ENCODE measurements around the gene CD163.
"Not testable (repeated sequence)": the region's sequence is repeated elsewhere in the genome, so short reads cannot be mapped to it uniquely, and the experiment has no call there.

The CD163 gene

DNA sequence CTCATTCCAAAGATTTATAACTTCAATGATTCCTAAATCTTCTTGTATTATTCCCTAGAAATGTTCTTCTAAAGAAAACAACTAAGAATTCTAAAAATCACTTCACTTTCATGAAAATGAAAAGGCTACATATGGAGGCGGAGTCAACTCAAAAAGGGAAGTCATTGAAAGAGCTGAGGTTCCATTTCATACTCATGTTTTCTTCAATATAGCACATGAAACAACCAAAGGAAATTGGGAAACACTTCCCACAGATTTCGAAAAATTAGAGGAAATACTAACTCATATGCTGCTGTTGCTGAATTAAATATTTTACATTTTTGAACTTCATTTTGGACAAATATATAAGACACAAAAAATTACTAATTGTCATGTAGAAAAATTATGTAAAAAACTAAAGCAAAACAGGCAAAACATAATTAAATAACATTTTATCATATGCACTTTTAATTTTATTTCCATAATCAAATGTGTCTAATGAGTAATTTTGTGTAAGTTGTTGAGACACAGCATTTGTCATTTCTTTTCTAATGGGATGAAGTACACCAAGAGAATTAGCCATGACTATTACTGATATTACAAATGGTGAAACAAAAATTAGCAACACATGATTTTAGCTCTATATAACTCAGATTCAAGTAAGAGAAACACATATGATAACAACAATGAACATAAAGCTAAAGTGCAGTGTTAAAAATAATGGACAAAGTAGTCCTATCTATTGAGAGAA lies at the start of gene CD163:
Gene CD163, minus strand, starts transcription at position 92 of the 730 bp plus-strand sequence. Its CDS starts 87 bp downstream, at position 5.
- Histone ChIP-seq H2AFZ (ENCODE audit: low read depth, low read length) (no peak within 1 kb of the TSS), H3K9me3 (ENCODE audit: low read length) (no peaks in the 10 kb centered on the region), H3K27me3 (ENCODE audit: insufficient read depth, low read length) (peaks cover 4% of the 10 kb centered on the region), H3K36me3 (ENCODE audit: insufficient read depth, low read length) (no peaks in the 10 kb centered on the region), H3K4me3 (ENCODE audit: low read length) (no peak within 1 kb of the TSS), H3K4me1 (ENCODE audit: insufficient read depth, low read length) (no peaks in the 10 kb centered on the region)

DNA sequence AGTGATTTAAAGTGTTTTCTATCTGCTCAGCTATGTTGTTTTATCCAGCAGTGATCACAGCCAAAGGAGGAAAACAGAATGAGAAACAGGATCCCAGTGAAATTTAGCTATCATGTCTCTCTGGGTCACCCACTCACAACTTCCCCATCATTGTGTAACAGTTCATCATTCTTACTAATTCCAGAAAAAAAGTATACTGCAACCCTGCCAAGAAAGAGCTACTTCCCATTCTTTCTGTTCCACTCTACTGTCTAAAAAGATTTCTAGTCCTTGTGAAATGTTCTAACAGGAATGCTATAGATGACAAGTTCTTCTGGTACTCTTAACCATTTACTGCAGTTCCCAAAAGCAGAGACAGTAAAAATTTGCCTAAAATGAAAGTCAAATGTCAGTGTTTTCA lies 39.2 kb upstream of the CD163 start:
- Histone ChIP-seq H3K27me3 (ENCODE audit: insufficient read depth, low read length) (no peaks in the 10 kb centered on the region), H3K36me3 (ENCODE audit: insufficient read depth, low read length) (no peaks in the 10 kb centered on the region), H3K4me3 (ENCODE audit: low read length) (no peak overlapping the region), H3K4me1 (ENCODE audit: insufficient read depth, low read length) (no peaks in the 10 kb centered on the region), H2AFZ (ENCODE audit: low read depth, low read length) (no peak overlapping the region), H3K9me3 (ENCODE audit: low read length) (no peaks in the 10 kb centered on the region)

DNA sequence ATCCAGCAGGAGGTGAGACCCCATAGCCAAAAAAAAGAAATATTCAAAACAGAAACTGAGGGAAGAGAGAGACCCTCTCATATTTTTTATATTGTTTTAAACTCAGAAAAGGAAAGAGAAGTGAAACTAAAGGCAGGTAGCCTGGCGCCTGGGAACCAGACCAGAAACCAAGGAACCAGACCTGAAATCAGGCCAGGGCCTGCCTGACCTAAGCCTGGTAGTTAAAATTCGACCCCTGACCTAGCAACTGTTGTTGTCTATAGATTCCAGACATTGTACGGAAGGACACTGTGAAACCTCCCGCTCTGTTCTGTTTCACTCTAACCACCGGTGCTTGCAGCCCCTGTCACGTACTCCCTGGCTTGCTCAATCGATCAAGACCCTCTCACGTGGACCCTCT lies 38.5 kb upstream of the CD163 start:
- Histone ChIP-seq H3K9me3 (ENCODE audit: low read length) (no peaks in the 10 kb centered on the region), H3K4me1 (ENCODE audit: insufficient read depth, low read length) (no peaks in the 10 kb centered on the region), H3K4me3 (ENCODE audit: low read length) (no peak overlapping the region), H3K27me3 (ENCODE audit: insufficient read depth, low read length) (no peaks in the 10 kb centered on the region), H2AFZ (ENCODE audit: low read depth, low read length) (no peak overlapping the region), H3K36me3 (ENCODE audit: insufficient read depth, low read length) (no peaks in the 10 kb centered on the region)

DNA sequence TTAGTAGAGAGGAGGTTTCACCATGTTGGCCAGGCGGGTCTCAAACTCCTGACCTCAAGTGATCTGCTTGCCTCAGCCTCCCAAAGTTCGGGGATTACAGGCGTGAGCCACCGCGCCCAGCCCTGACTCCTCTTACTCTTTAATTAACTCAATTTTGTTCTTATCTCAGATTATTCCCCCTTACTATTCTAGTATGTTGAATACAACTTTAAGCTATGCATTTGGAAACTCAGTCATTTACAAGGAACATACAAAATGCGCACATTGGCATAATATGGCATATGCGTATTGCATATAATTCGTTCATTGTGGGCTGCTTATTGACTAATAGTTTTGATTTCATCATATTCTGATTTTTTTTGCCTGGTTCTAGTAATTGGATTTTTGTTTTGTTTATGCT lies 10.8 kb upstream of the CD163 start:
- Histone ChIP-seq H2AFZ (ENCODE audit: low read depth, low read length) (no peak overlapping the region), H3K9me3 (ENCODE audit: low read length) (no peaks in the 10 kb centered on the region), H3K4me3 (ENCODE audit: low read length) (no peak overlapping the region), H3K36me3 (ENCODE audit: insufficient read depth, low read length) (no peaks in the 10 kb centered on the region), H3K27me3 (ENCODE audit: insufficient read depth, low read length) (no peaks in the 10 kb centered on the region), H3K4me1 (ENCODE audit: insufficient read depth, low read length) (no peaks in the 10 kb centered on the region)

DNA sequence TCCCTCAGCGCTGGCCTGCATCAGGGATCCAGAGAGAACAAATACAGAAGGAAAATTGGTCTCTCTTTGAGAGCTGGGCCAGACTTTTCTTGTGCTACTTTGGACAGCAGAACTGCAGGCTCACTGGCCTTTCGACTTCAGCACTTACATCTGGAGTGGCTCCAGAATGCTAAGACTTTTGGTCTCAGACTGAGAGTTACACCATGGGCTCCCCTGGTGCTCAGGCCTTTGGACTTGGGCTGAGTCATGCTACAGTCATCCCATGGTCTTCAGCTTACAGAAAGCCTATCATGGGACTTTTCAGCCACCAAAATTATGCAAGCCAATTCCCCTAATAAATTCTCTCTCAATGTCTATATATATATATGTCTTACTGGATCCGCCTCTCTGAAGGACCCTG lies 9.0 kb upstream of the CD163 start:
- no peaks in the 10 kb centered on the region for H3K4me1 ChIP-seq (ENCODE audit: insufficient read depth, low read length)
- H2AFZ ChIP-seq (ENCODE audit: low read depth, low read length), result no peak overlapping the region
- no peak overlapping the region for H3K4me3 ChIP-seq (ENCODE audit: low read length)
- H3K9me3 ChIP-seq (ENCODE audit: low read length), result no peaks in the 10 kb centered on the region
- no peaks in the 10 kb centered on the region for H3K27me3 ChIP-seq (ENCODE audit: insufficient read depth, low read length)
- no peaks in the 10 kb centered on the region for H3K36me3 ChIP-seq (ENCODE audit: insufficient read depth, low read length)

DNA sequence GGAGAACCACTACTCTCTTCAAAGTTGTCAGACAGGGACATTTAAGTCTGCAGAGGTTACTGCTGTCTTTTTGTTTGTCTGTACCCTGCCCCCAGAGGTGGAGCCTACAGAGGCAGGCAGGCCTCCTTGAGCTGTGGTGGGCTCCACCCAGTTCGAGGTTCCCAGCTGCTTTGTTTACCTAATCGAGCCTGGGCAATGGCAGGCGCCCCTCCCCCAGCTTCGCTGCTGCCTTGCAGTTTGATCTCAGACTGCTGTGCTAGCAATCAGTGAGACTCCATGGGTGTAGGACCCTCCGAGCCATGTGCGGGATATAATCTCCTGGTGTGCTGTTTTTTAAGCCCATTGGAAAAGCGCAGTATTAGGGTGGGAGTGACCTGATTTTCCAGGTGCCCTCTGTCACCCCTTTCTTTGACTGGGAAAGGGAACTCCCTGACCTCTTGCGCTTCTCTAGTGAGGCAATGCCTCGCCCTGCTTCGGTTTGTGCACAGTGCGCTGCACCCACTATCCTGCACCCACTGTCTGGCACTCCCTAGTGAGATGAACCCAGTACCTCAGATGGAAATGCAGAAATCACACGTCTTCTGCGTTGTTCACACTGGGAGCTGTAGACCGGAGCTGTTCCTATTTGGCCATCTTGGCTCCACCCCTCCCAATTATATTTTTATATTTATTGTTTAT lies 6.4 kb upstream of the CD163 start:
- not testable (repeated sequence) for H2AFZ ChIP-seq (ENCODE audit: low read depth, low read length); H3K4me3 ChIP-seq (ENCODE audit: low read length); H3K36me3 ChIP-seq (ENCODE audit: insufficient read depth, low read length); H3K9me3 ChIP-seq (ENCODE audit: low read length); H3K27me3 ChIP-seq (ENCODE audit: insufficient read depth, low read length); H3K4me1 ChIP-seq (ENCODE audit: insufficient read depth, low read length)

DNA sequence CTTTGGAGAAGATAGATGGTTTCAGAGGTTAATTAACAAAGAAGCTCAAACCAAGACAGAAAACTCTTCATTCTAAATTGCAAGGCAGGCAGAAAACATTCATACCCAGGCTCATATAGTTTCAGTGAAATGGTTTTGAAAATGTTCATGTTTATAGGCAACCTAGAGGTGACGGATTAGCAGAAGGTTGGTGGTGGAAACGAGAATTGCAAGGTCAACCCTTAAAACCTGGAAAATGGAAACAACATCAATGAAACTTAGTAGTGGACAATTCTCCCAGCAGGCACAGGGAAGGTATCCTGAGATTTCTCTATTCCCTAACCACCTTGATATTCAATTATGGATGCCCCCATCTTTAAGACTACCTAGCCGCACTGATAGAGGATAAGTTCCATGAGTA lies 965 bp downstream of the CD163 start:
- Histone ChIP-seq H3K27me3 (ENCODE audit: insufficient read depth, low read length) (peaks cover 4% of the 10 kb centered on the region), H3K4me1 (ENCODE audit: insufficient read depth, low read length) (no peaks in the 10 kb centered on the region), H3K9me3 (ENCODE audit: low read length) (no peaks in the 10 kb centered on the region), H3K36me3 (ENCODE audit: insufficient read depth, low read length) (no peaks in the 10 kb centered on the region), H3K4me3 (ENCODE audit: low read length) (no peak overlapping the region), H2AFZ (ENCODE audit: low read depth, low read length) (no peak overlapping the region)

DNA sequence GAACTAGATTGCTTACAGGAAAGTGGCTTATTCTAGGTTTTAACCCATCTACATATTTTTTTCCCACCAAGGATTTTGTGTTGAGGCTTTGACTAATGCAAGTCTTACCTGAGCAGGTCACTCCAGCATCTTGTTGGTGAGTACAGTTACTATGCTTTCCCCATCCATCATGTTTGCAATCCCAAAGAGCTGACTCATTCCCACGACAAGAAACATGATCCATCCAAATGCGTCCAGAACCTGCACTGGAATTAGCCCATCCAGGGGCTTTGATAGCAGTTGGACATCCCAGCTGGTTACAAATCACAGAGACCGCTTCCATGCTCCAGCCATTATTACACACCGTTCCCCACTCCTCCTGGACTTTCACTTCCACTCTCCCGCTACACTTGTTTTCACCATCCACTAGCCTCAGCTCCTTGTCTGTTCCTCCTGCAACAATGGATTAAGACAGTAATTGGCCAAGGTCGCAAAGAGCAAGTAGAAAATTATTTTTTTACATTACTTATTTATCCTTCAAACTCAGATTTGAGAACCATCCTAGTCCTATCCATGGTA lies 2.5 kb downstream of the CD163 start:
- Histone ChIP-seq H3K4me3 (ENCODE audit: low read length) (no peak overlapping the region), H3K36me3 (ENCODE audit: insufficient read depth, low read length) (no peaks in the 10 kb centered on the region), H3K9me3 (ENCODE audit: low read length) (no peaks in the 10 kb centered on the region), H2AFZ (ENCODE audit: low read depth, low read length) (no peak overlapping the region), H3K27me3 (ENCODE audit: insufficient read depth, low read length) (peaks cover 4% of the 10 kb centered on the region), H3K4me1 (ENCODE audit: insufficient read depth, low read length) (no peaks in the 10 kb centered on the region)

DNA sequence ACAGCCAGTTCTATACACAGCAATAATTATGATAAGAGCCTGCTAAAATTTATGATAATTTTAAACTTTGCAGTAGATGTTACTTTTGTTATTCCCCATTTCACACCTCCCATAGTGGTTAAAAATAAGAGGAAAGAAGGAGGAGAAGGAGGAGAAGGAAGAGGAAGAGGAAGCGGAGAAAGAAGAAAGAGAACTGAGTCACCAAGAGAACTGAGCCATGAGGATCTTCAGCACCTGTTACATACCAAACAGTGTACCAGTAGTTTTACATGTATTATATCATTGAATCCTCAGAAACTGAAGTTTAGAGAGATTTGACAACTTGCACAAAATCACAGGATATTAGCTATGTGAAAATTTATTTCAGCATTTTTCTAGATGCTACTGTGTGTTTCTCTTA lies 3.9 kb downstream of the CD163 start:
- Histone ChIP-seq H2AFZ (ENCODE audit: low read depth, low read length) (no peak overlapping the region), H3K9me3 (ENCODE audit: low read length) (no peaks in the 10 kb centered on the region), H3K4me3 (ENCODE audit: low read length) (no peak overlapping the region), H3K4me1 (ENCODE audit: insufficient read depth, low read length) (no peaks in the 10 kb centered on the region), H3K27me3 (ENCODE audit: insufficient read depth, low read length) (peaks cover 4% of the 10 kb centered on the region), H3K36me3 (ENCODE audit: insufficient read depth, low read length) (no peaks in the 10 kb centered on the region)

DNA sequence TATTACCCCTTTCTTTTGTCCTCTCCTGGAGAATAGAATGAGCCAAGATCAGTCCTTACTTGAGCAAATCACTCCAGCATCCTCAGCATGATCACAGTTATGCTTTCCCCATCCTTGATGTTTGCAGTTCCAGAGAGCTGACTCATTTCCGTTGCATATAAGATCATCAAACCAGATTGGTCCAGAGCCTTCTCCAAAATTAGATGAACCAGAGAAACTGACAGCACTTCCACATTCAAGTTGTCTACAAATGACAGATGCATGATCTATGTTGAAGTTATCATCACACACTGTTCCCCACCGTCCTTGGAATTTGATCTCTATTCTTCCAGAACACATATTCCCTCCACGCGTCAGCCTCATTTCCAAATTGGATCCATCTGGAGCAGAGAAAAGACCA lies 4.8 kb downstream of the CD163 start:
- Histone ChIP-seq H3K4me1 (ENCODE audit: insufficient read depth, low read length) (no peaks in the 10 kb centered on the region), H3K9me3 (ENCODE audit: low read length) (no peaks in the 10 kb centered on the region), H3K27me3 (ENCODE audit: insufficient read depth, low read length) (peaks cover 4% of the 10 kb centered on the region), H2AFZ (ENCODE audit: low read depth, low read length) (no peak overlapping the region), H3K4me3 (ENCODE audit: low read length) (no peak overlapping the region), H3K36me3 (ENCODE audit: insufficient read depth, low read length) (no peaks in the 10 kb centered on the region)

DNA sequence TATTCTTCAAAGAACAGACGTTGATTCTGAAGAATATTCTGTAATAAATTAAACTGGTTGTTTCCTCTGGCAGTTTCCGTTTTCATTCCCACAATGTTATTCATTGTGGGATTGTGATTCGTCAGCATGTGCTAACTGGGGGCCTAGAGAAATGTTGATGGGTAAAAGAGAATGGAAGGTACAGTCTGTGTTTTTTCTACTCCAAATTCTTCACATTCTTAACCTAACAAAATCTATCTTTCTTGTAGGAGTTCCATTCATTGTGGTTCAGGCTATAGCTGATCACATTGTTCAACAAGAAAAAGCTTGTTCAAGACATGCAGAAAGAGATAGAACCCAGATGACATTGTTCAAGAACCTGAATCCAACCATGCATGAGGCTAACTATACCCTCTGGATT lies 5.9 kb downstream of the CD163 start:
- Histone ChIP-seq H2AFZ (ENCODE audit: low read depth, low read length) (no peak overlapping the region), H3K27me3 (ENCODE audit: insufficient read depth, low read length) (peaks cover 4% of the 10 kb centered on the region), H3K36me3 (ENCODE audit: insufficient read depth, low read length) (no peaks in the 10 kb centered on the region), H3K4me3 (ENCODE audit: low read length) (no peak overlapping the region), H3K4me1 (ENCODE audit: insufficient read depth, low read length) (no peaks in the 10 kb centered on the region), H3K9me3 (ENCODE audit: low read length) (no peaks in the 10 kb centered on the region)

DNA sequence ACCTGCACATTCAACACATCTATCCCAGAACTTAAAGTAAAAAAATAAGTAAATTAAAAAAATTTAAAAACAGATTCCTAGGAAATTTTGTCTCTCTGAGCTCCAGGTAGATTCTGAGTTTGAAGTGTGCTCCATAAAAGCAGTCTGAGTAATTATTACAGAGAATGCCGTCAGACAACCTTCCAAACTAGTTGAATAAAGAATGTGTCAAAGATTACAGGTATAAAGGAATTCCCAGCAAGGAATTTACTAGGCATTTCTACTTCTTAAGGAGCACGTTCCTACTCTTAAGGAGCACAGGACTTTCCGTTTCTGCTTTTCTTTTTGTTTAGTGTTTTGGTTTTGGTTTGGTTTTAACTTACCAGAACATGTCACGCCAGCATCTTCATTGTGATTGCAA lies 7.1 kb downstream of the CD163 start:
- Histone ChIP-seq H2AFZ (ENCODE audit: low read depth, low read length) (no peak overlapping the region), H3K36me3 (ENCODE audit: insufficient read depth, low read length) (no peaks in the 10 kb centered on the region), H3K9me3 (ENCODE audit: low read length) (no peaks in the 10 kb centered on the region), H3K27me3 (ENCODE audit: insufficient read depth, low read length) (peaks cover 2% of the 10 kb centered on the region), H3K4me1 (ENCODE audit: insufficient read depth, low read length) (no peaks in the 10 kb centered on the region), H3K4me3 (ENCODE audit: low read length) (no peak overlapping the region)

DNA sequence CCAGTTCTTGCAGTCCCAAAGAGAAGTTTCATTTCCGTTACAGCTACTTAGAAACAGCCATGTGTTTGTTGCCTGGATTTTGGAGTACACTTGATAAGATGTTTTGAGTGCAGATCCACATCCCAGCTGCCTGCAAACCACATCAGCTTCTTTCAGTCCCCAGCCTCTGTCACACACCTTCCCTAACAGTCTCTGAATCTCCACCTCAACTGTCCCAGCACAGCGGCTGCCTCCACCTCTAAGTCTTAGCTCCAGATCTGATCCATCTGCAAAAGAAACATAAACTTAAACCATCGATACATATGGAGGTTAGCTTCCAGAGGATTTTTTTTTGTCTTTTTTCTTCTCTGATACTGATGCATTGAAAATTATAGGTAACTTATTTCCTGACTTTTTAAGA lies 8.4 kb downstream of the CD163 start:
- no peaks in the 10 kb centered on the region for H3K27me3 ChIP-seq (ENCODE audit: insufficient read depth, low read length)
- no peaks in the 10 kb centered on the region for H3K9me3 ChIP-seq (ENCODE audit: low read length)
- H3K36me3 ChIP-seq (ENCODE audit: insufficient read depth, low read length), result no peaks in the 10 kb centered on the region
- no peaks in the 10 kb centered on the region for H3K4me1 ChIP-seq (ENCODE audit: insufficient read depth, low read length)
- H2AFZ ChIP-seq (ENCODE audit: low read depth, low read length), result no peak overlapping the region
- no peak overlapping the region for H3K4me3 ChIP-seq (ENCODE audit: low read length)
